DOHH2 (cell line): Measurements from ENCODE around the gene ZNFX1.

Experiments
- H3F3A ChIP-seq: fragments of 200-600 bp; sonication (generic), shearing (Covaris generic); 2 replicates; pipeline ENCODE4 v1.6.0; 2016; ENCODE audit warnings: antibody characterized with exemption, mild to moderate bottlenecking; ENCODE audit not compliant: control insufficient read depth, insufficient read depth
- H3K27ac ChIP-seq: fragments of 200-600 bp; sonication (generic); 2 replicates; pipeline ENCODE4 v1.5.1; 2014; ENCODE audit warnings: low read depth, mild to moderate bottlenecking, low read length, moderate library complexity
- H3K27me3 ChIP-seq: fragments of 200-600 bp; sonication (generic); 2 replicates; pipeline ENCODE4 v1.6.1; 2014; ENCODE audit warnings: mild to moderate bottlenecking, low read length, mixed read lengths; ENCODE audit not compliant: control insufficient read depth
- H3K36me3 ChIP-seq: fragments of 200-600 bp; sonication (generic); 2 replicates; pipeline ENCODE4 v1.6.1; 2014; ENCODE audit warnings: mild to moderate bottlenecking, low read length, moderate library complexity, mixed read lengths; ENCODE audit not compliant: control insufficient read depth
- H3K4me1 ChIP-seq: fragments of 200-600 bp; sonication (generic); 2 replicates; pipeline ENCODE4 v1.6.1; 2014; ENCODE audit warnings: mild to moderate bottlenecking, low read length, mixed read lengths; ENCODE audit not compliant: control insufficient read depth
- H3K4me2 ChIP-seq: fragments of 200-600 bp; sonication (generic); 2 replicates; pipeline ENCODE4 v1.6.0; 2014; ENCODE audit warnings: mild to moderate bottlenecking, low read length, moderate library complexity
- H3K4me3 ChIP-seq: fragments of 200-600 bp; sonication (generic); 2 replicates; pipeline ENCODE4 v1.5.1; 2014; ENCODE audit warnings: mild to moderate bottlenecking, low read length, mixed read lengths
- H3K79me2 ChIP-seq: fragments of 200-600 bp; sonication (generic); 2 replicates; pipeline ENCODE4 v1.6.1; 2014; ENCODE audit warnings: mild to moderate bottlenecking, low read length, mixed read lengths; ENCODE audit not compliant: control insufficient read depth
- H3K9me2 ChIP-seq: fragments of 200-600 bp; sonication (generic); replicated peaks from 2 replicates; pipeline ENCODE4 v1.6.1; 2014; ENCODE audit warnings: mild to moderate bottlenecking, low read length, mixed read lengths; ENCODE audit not compliant: control insufficient read depth
- H3K9me3 ChIP-seq: fragments of 200-600 bp; sonication (generic); 2 replicates; pipeline ENCODE4 v1.6.1; 2014; ENCODE audit warnings: antibody characterized with exemption, low read length, mixed read lengths; ENCODE audit not compliant: control insufficient read depth, insufficient read depth
- H4K20me1 ChIP-seq: fragments of 200-600 bp; sonication (generic); 2 replicates; pipeline ENCODE4 v1.6.0; 2014; ENCODE audit warnings: low read depth, mild to moderate bottlenecking, antibody characterized with exemption, low read length, moderate library complexity; ENCODE audit not compliant: control insufficient read depth, insufficient read depth
- EZH2phosphoT487 ChIP-seq: fragments of 200-600 bp; sonication (generic); IDR thresholded peaks from 2 replicates; pipeline ENCODE4 v1.6.1; 2017; ENCODE audit warnings: borderline replicate concordance, mild to moderate bottlenecking, antibody characterized with exemption, low read length, moderate library complexity, mixed read lengths
- TF ChIP-seq, protein P1 (sequence below): fragments of 200-600 bp; sonication (generic); IDR thresholded peaks from one replicate; pipeline ENCODE4 v1.5.1; 2014; ENCODE audit warnings: antibody characterized with exemption, mild to moderate bottlenecking, low read depth, low read length; ENCODE audit not compliant: poor library complexity, severe bottlenecking

The ZNFX1 gene

DNA sequence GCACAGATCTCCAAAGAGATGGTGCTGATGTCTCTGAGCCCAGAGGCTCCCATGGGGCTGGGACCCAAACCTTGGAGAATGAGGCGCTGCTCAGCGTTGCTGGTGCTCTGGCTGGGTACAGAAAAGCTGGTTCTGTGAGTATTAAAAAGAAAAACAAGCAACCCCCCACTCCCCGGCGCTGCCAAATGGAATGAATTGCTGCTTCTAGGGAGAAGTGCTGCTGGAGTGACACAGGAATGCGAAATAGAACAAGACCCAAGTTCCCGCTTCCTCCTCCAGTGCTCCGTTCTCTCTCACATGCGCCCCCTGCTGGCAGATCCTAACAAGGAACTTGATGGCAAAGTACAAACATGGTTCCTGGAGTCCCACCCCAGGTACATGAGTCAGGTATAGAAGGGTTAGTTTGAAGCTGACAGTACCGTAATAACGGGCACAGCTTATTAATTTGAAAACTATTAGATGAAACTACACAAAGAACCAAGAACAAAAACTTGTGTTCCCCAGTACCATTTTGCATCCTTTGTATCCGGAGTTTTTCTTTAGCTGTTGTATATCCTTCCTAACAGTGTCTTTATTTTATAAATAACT is 60.8 kb downstream of the ZNFX1 start:
- Histone ChIP-seq H3K79me2 (peaks cover 28% of the 10 kb centered on the region), H3K9me2 (no peaks in the 10 kb centered on the region), H3K36me3 (peaks cover 17% of the 10 kb centered on the region), H3K9me3 (no peaks in the 10 kb centered on the region), H3K27me3 (no peaks in the 10 kb centered on the region), H3K4me2 (peak overlapping the region; percentile 56), H3K4me3 (peak overlapping the region; percentile 46), H3K27ac (no peak overlapping the region), H3K4me1 (peaks cover 24% of the 10 kb centered on the region), H3F3A (no peaks in the 10 kb centered on the region), H4K20me1 (no peaks in the 10 kb centered on the region)
- TF ChIP-seq, protein P1, sequence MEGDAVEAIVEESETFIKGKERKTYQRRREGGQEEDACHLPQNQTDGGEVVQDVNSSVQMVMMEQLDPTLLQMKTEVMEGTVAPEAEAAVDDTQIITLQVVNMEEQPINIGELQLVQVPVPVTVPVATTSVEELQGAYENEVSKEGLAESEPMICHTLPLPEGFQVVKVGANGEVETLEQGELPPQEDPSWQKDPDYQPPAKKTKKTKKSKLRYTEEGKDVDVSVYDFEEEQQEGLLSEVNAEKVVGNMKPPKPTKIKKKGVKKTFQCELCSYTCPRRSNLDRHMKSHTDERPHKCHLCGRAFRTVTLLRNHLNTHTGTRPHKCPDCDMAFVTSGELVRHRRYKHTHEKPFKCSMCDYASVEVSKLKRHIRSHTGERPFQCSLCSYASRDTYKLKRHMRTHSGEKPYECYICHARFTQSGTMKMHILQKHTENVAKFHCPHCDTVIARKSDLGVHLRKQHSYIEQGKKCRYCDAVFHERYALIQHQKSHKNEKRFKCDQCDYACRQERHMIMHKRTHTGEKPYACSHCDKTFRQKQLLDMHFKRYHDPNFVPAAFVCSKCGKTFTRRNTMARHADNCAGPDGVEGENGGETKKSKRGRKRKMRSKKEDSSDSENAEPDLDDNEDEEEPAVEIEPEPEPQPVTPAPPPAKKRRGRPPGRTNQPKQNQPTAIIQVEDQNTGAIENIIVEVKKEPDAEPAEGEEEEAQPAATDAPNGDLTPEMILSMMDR, result peak; percentile 93
- no peak for TF ChIP-seq EZH2phosphoT487

GRCh38 chr20:49215232-49215631 is 62.6 kb downstream of the ZNFX1 start:
- H3K27ac ChIP-seq, result no peak overlapping the region

GRCh38 chr20:49214571-49214970 is 63.3 kb downstream of the ZNFX1 start:
- no peak overlapping the region for H3K27ac ChIP-seq
- no peak overlapping the region for H3K4me3 ChIP-seq
- no peaks in the 10 kb centered on the region for H3K27me3 ChIP-seq
- no peak overlapping the region for H3K4me2 ChIP-seq
- H3K79me2 ChIP-seq, result peaks cover 4% of the 10 kb centered on the region
- H3F3A ChIP-seq, result no peaks in the 10 kb centered on the region
- no peaks in the 10 kb centered on the region for H3K9me2 ChIP-seq
- no peaks in the 10 kb centered on the region; the same call in 1 of the 2 replicates for H3K36me3 ChIP-seq
- no peaks in the 10 kb centered on the region for H4K20me1 ChIP-seq
- peaks cover 5% of the 10 kb centered on the region; the same call in 1 of the 2 replicates for H3K9me3 ChIP-seq
- peaks cover 16% of the 10 kb centered on the region for H3K4me1 ChIP-seq
- TF ChIP-seq EZH2phosphoT487, result no peak
- TF ChIP-seq, protein P1, result no peak

More at GRCh38 chr20:49215232-49215631, 62.6 kb downstream of the ZNFX1 start:
- no peak overlapping the region for H3K4me3 ChIP-seq
- no peak overlapping the region for H3K4me2 ChIP-seq
- no peaks in the 10 kb centered on the region for H3F3A ChIP-seq
- peaks cover 10% of the 10 kb centered on the region for H3K79me2 ChIP-seq
- H3K36me3 ChIP-seq, result no peaks in the 10 kb centered on the region; the same call in 1 of the 2 replicates
- H4K20me1 ChIP-seq, result no peaks in the 10 kb centered on the region
- no peaks in the 10 kb centered on the region for H3K27me3 ChIP-seq
- TF ChIP-seq, protein P1, result no peak
- TF ChIP-seq EZH2phosphoT487, result no peak
- H3K4me1 ChIP-seq, result peaks cover 19% of the 10 kb centered on the region
- no peaks in the 10 kb centered on the region for H3K9me2 ChIP-seq
- peaks cover 2% of the 10 kb centered on the region; the same call in 1 of the 2 replicates for H3K9me3 ChIP-seq
